NB4 (cell line): ENCODE data around the gene ABHD17A.

Source experiments
- CTCF ChIP-seq: IDR thresholded peaks from one replicate; pipeline ENCODE4 v1.5.1; 2012; ENCODE audit warnings: low read depth, low read length
- MYC ChIP-seq: IDR thresholded peaks from 2 replicates; pipeline ENCODE4 v1.6.1; 2011; ENCODE audit warnings: low read depth, low read length
- POLR2A ChIP-seq: IDR thresholded peaks from 2 replicates; pipeline ENCODE4 v1.6.1; 2011; ENCODE audit warnings: mild to moderate bottlenecking; ENCODE audit not compliant: insufficient read length; ENCODE audit errors: extremely low read depth
- TF ChIP-seq, protein P1 (sequence below): IDR thresholded peaks from 2 replicates; pipeline ENCODE4 v1.6.1; 2011; ENCODE audit warnings: low read depth, low read length

GRCh38 chr19:1847348-1847683, 38.0 kb downstream of the ABHD17A start:
- TF ChIP-seq CTCF, result no peak
- TF ChIP-seq POLR2A, result no peak
- TF ChIP-seq, protein P1, sequence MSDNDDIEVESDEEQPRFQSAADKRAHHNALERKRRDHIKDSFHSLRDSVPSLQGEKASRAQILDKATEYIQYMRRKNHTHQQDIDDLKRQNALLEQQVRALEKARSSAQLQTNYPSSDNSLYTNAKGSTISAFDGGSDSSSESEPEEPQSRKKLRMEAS, result no peak
- no peak for TF ChIP-seq MYC
